ENCODE results near the gene SH3D19.

Gene SH3D19

GRCh38 chr4:151163855-151164254, 161.6 kb downstream of the SH3D19 start:
- Histone ChIP-seq H3K4ac (ENCODE audit: low read depth, low read length) (no peak overlapping the region), H3K56ac (ENCODE audit: low read length) (no peak overlapping the region), H3K36me3 (ENCODE audit: control insufficient read depth, insufficient read depth, low read length) (no peaks in the 10 kb centered on the region), H3K79me2 (ENCODE audit: control insufficient read depth, insufficient read depth, low read length) (no peaks in the 10 kb centered on the region), H2AK5ac (ENCODE audit: low read length) (no peak overlapping the region), H3K79me1 (ENCODE audit: low read length) (no peaks in the 10 kb centered on the region), H3K9ac (ENCODE audit: low read length) (no peak overlapping the region), H2BK120ac (ENCODE audit: low read depth, low read length) (no peak overlapping the region), H3K4me2 (ENCODE audit: low read length) (no peak overlapping the region), H3K27me3 (ENCODE audit: insufficient read depth, low read length, poor library complexity) (no peaks in the 10 kb centered on the region), H2BK5ac (ENCODE audit: low read length) (no peak overlapping the region), H3K4me1 (ENCODE audit: control insufficient read depth, low read depth, low read length) (no peaks in the 10 kb centered on the region), H3K18ac (ENCODE audit: low read length) (no peak overlapping the region), H3K27ac (ENCODE audit: low read depth, low read length) (no peak overlapping the region), H3K23ac (ENCODE audit: low read length) (no peak overlapping the region), H3K4me3 (ENCODE audit: low read length) (no peak overlapping the region), H4K5ac (ENCODE audit: low read length) (no peak overlapping the region), H2BK15ac (replicated peaks; ENCODE audit: low read depth) (no peak overlapping the region), H4K8ac (ENCODE audit: low read depth, low read length) (no peak overlapping the region)
- no CpG with 5 or more reads among the region's 1 CpG for WGBS (ENCODE audit: extremely low coverage, insufficient coverage, low lambda C conversion rate)
- DNase-seq, result no peak

GRCh38 chr4:151158979-151159378, 166.4 kb downstream of the SH3D19 start:
- no peaks in the 10 kb centered on the region for H3K79me1 ChIP-seq (ENCODE audit: low read length)
- H3K56ac ChIP-seq (ENCODE audit: low read length), result no peak overlapping the region
- H3K36me3 ChIP-seq (ENCODE audit: control insufficient read depth, insufficient read depth, low read length), result no peaks in the 10 kb centered on the region
- no peak overlapping the region for H3K4me3 ChIP-seq (ENCODE audit: low read length)
- H3K4me1 ChIP-seq (ENCODE audit: control insufficient read depth, low read depth, low read length), result no peaks in the 10 kb centered on the region
- no peak overlapping the region for H4K8ac ChIP-seq (ENCODE audit: low read depth, low read length)
- H3K27ac ChIP-seq (ENCODE audit: low read depth, low read length), result no peak overlapping the region
- no peak overlapping the region for H3K4ac ChIP-seq (ENCODE audit: low read depth, low read length)
- H2BK5ac ChIP-seq (ENCODE audit: low read length), result no peak overlapping the region
- H3K18ac ChIP-seq (ENCODE audit: low read length), result no peak overlapping the region
- WGBS (ENCODE audit: extremely low coverage, insufficient coverage, low lambda C conversion rate), result no CpG with 5 or more reads among the region's 1 CpG
- no peak overlapping the region for H3K4me2 ChIP-seq (ENCODE audit: low read length)
- H2BK120ac ChIP-seq (ENCODE audit: low read depth, low read length), result no peak overlapping the region
- no peak overlapping the region for H4K5ac ChIP-seq (ENCODE audit: low read length)
- no peaks in the 10 kb centered on the region for H3K27me3 ChIP-seq (ENCODE audit: insufficient read depth, low read length, poor library complexity)
- DNase-seq, result no peak
- H2AK5ac ChIP-seq (ENCODE audit: low read length), result no peak overlapping the region
- no peak overlapping the region for H3K23ac ChIP-seq (ENCODE audit: low read length)
- H3K79me2 ChIP-seq (ENCODE audit: control insufficient read depth, insufficient read depth, low read length), result no peaks in the 10 kb centered on the region
- H3K9ac ChIP-seq (ENCODE audit: low read length), result no peak overlapping the region
- no peak overlapping the region for H2BK15ac ChIP-seq (replicated peaks; ENCODE audit: low read depth)

GRCh38 chr4:151157543-151157942, 167.9 kb downstream of the SH3D19 start:
- Histone ChIP-seq H3K9ac (ENCODE audit: low read length) (no peak overlapping the region), H2BK120ac (ENCODE audit: low read depth, low read length) (no peak overlapping the region), H2BK15ac (replicated peaks; ENCODE audit: low read depth) (no peak overlapping the region), H3K27ac (ENCODE audit: low read depth, low read length) (no peak overlapping the region), H3K56ac (ENCODE audit: low read length) (no peak overlapping the region), H3K27me3 (ENCODE audit: insufficient read depth, low read length, poor library complexity) (no peaks in the 10 kb centered on the region), H2AK5ac (ENCODE audit: low read length) (no peak overlapping the region), H3K4me2 (ENCODE audit: low read length) (no peak overlapping the region), H3K79me1 (ENCODE audit: low read length) (no peaks in the 10 kb centered on the region), H4K8ac (ENCODE audit: low read depth, low read length) (no peak overlapping the region), H3K4me3 (ENCODE audit: low read length) (no peak overlapping the region), H3K79me2 (ENCODE audit: control insufficient read depth, insufficient read depth, low read length) (no peaks in the 10 kb centered on the region), H2BK5ac (ENCODE audit: low read length) (no peak overlapping the region), H3K4ac (ENCODE audit: low read depth, low read length) (no peak overlapping the region), H4K5ac (ENCODE audit: low read length) (no peak overlapping the region), H3K23ac (ENCODE audit: low read length) (no peak overlapping the region), H3K4me1 (ENCODE audit: control insufficient read depth, low read depth, low read length) (no peaks in the 10 kb centered on the region), H3K18ac (ENCODE audit: low read length) (no peak overlapping the region), H3K36me3 (ENCODE audit: control insufficient read depth, insufficient read depth, low read length) (no peaks in the 10 kb centered on the region)
- no peak for DNase-seq
- no CpG with 5 or more reads among the region's 2 CpGs for WGBS (ENCODE audit: extremely low coverage, insufficient coverage, low lambda C conversion rate)

- H2BK5ac ChIP-seq (ENCODE audit: low read length), result no peak overlapping the region
- H2AK5ac ChIP-seq (ENCODE audit: low read length), result no peak overlapping the region
- H3K23ac ChIP-seq (ENCODE audit: low read length), result no peak overlapping the region
- no peaks in the 10 kb centered on the region for H3K79me2 ChIP-seq (ENCODE audit: control insufficient read depth, insufficient read depth, low read length)
- no CpG with 5 or more reads among the region's 2 CpGs for WGBS (ENCODE audit: extremely low coverage, insufficient coverage, low lambda C conversion rate)
- no peaks in the 10 kb centered on the region for H3K36me3 ChIP-seq (ENCODE audit: control insufficient read depth, insufficient read depth, low read length)
- H4K5ac ChIP-seq (ENCODE audit: low read length), result no peak overlapping the region
- H3K4me3 ChIP-seq (ENCODE audit: low read length), result no peak overlapping the region
- H3K79me1 ChIP-seq (ENCODE audit: low read length), result no peaks in the 10 kb centered on the region
- H3K27ac ChIP-seq (ENCODE audit: low read depth, low read length), result no peak overlapping the region
- no peak overlapping the region for H4K8ac ChIP-seq (ENCODE audit: low read depth, low read length)
- no peak overlapping the region for H2BK15ac ChIP-seq (replicated peaks; ENCODE audit: low read depth)
- DNase-seq, result no peak
- no peak overlapping the region for H3K4ac ChIP-seq (ENCODE audit: low read depth, low read length)
- no peaks in the 10 kb centered on the region for H3K4me1 ChIP-seq (ENCODE audit: control insufficient read depth, low read depth, low read length)
- no peak overlapping the region for H3K9ac ChIP-seq (ENCODE audit: low read length)
- H3K56ac ChIP-seq (ENCODE audit: low read length), result no peak overlapping the region
- no peak overlapping the region for H2BK120ac ChIP-seq (ENCODE audit: low read depth, low read length)
- no peak overlapping the region for H3K18ac ChIP-seq (ENCODE audit: low read length)
- no peaks in the 10 kb centered on the region for H3K27me3 ChIP-seq (ENCODE audit: insufficient read depth, low read length, poor library complexity)
- H3K4me2 ChIP-seq (ENCODE audit: low read length), result no peak overlapping the region
Measured at GRCh38 chr4:151153585-151153984, 171.8 kb downstream of the SH3D19 start.

GRCh38 chr4:151152028-151152427, 173.4 kb downstream of the SH3D19 start:
- Histone ChIP-seq H3K18ac (ENCODE audit: low read length) (no peak overlapping the region), H4K8ac (ENCODE audit: low read depth, low read length) (no peak overlapping the region), H3K9ac (ENCODE audit: low read length) (no peak overlapping the region), H2BK5ac (ENCODE audit: low read length) (no peak overlapping the region), H4K5ac (ENCODE audit: low read length) (no peak overlapping the region), H3K27me3 (ENCODE audit: insufficient read depth, low read length, poor library complexity) (no peaks in the 10 kb centered on the region), H3K36me3 (ENCODE audit: control insufficient read depth, insufficient read depth, low read length) (no peaks in the 10 kb centered on the region), H3K4ac (ENCODE audit: low read depth, low read length) (no peak overlapping the region), H2BK15ac (replicated peaks; ENCODE audit: low read depth) (no peak overlapping the region), H3K4me2 (ENCODE audit: low read length) (no peak overlapping the region), H3K4me3 (ENCODE audit: low read length) (no peak overlapping the region), H3K79me2 (ENCODE audit: control insufficient read depth, insufficient read depth, low read length) (no peaks in the 10 kb centered on the region), H3K56ac (ENCODE audit: low read length) (no peak overlapping the region), H2BK120ac (ENCODE audit: low read depth, low read length) (no peak overlapping the region), H2AK5ac (ENCODE audit: low read length) (no peak overlapping the region), H3K4me1 (ENCODE audit: control insufficient read depth, low read depth, low read length) (no peaks in the 10 kb centered on the region), H3K27ac (ENCODE audit: low read depth, low read length) (no peak overlapping the region), H3K79me1 (ENCODE audit: low read length) (no peaks in the 10 kb centered on the region), H3K23ac (ENCODE audit: low read length) (no peak overlapping the region)
- DNase-seq, result peak; percentile 13
- WGBS (ENCODE audit: extremely low coverage, insufficient coverage, low lambda C conversion rate), result no CpG with 5 or more reads among the region's 1 CpG

- Histone ChIP-seq H3K23ac (ENCODE audit: low read length) (no peak overlapping the region), H2BK120ac (ENCODE audit: low read depth, low read length) (no peak overlapping the region), H3K4me2 (ENCODE audit: low read length) (no peak overlapping the region), H3K9ac (ENCODE audit: low read length) (no peak overlapping the region), H3K27me3 (ENCODE audit: insufficient read depth, low read length, poor library complexity) (no peaks in the 10 kb centered on the region), H4K8ac (ENCODE audit: low read depth, low read length) (no peak overlapping the region), H4K5ac (ENCODE audit: low read length) (no peak overlapping the region), H3K79me1 (ENCODE audit: low read length) (no peaks in the 10 kb centered on the region), H3K18ac (ENCODE audit: low read length) (no peak overlapping the region), H3K4me3 (ENCODE audit: low read length) (no peak overlapping the region), H3K79me2 (ENCODE audit: control insufficient read depth, insufficient read depth, low read length) (no peaks in the 10 kb centered on the region), H3K27ac (ENCODE audit: low read depth, low read length) (no peak overlapping the region), H3K56ac (ENCODE audit: low read length) (no peak overlapping the region), H3K4me1 (ENCODE audit: control insufficient read depth, low read depth, low read length) (no peaks in the 10 kb centered on the region), H3K4ac (ENCODE audit: low read depth, low read length) (no peak overlapping the region), H3K36me3 (ENCODE audit: control insufficient read depth, insufficient read depth, low read length) (no peaks in the 10 kb centered on the region), H2AK5ac (ENCODE audit: low read length) (no peak overlapping the region), H2BK15ac (replicated peaks; ENCODE audit: low read depth) (no peak overlapping the region), H2BK5ac (ENCODE audit: low read length) (no peak overlapping the region)
- no CpG with 5 or more reads among the region's 9 CpGs for WGBS (ENCODE audit: extremely low coverage, insufficient coverage, low lambda C conversion rate)
- no peak for DNase-seq
Measured at GRCh38 chr4:151150821-151151580, 174.4 kb downstream of the SH3D19 start.
